Body of pancreas (tissue), 4 donors: Measurements from ENCODE around the gene NR3C2. TPM values are rescaled to one million over a fixed set of nuclear protein-coding genes. Genes with fewer than 3 reads are reported as not detected.

Experiments used
- ATAC-seq: fragments of 150-250 bp; one replicate; pipeline ENCODE4 v1.9.1; 2016
- DNase-seq, 4 donors: peaks; one replicate each; pipeline ENCODE4 v3.0.0-alpha.2; 2019
- H3K27ac ChIP-seq, 4 donors: fragments of 200-600 bp; sonication (generic); 1 replicate in 3 of 4; 2 replicates in 1 of 4; pipeline versions ENCODE4 v1.5.1 to v1.6.1; 2016 to 2019; ENCODE audit warnings: mild to moderate bottlenecking in 1 of 4, mixed read lengths in 1 of 4, moderate library complexity in 1 of 4
- H3K27me3 ChIP-seq, 2 donors: fragments of 200-600 bp; sonication (generic); one replicate each; pipeline ENCODE4 v1.6.0; 2016; ENCODE audit warnings: mild to moderate bottlenecking in 1 of 2
- H3K36me3 ChIP-seq, 2 donors: fragments of 200-600 bp; sonication (generic); replicated peaks in 1 of 2; 2 replicates each; pipeline ENCODE4 v1.5.1; 2016; ENCODE audit warnings: low read depth in 2 of 2; ENCODE audit not compliant: insufficient read depth in 1 of 2
- H3K4me1 ChIP-seq: fragments of 200-600 bp; sonication (generic); one replicate; pipeline ENCODE4 v1.6.0; 2016
- H3K4me3 ChIP-seq, 2 donors: fragments of 200-600 bp; sonication (generic); 1 replicate in 1 of 2; 2 replicates in 1 of 2; pipeline ENCODE4 v1.5.1; 2016 to 2019
- H3K9me3 ChIP-seq, 3 donors: fragments of 200-600 bp; sonication (generic); 1 replicate in 2 of 3; 2 replicates in 1 of 3; pipeline ENCODE4 v1.5.1; 2016
- CTCF ChIP-seq, 7 experiments: fragments of 450-650 bp in 4 of 7; fragments of 200-600 bp in 3 of 7; sonication (generic) in 3 of 7; IDR thresholded peaks; one replicate each; pipeline ENCODE4 v1.5.1; 2016 to 2019; ENCODE audit warnings: antibody characterized with exemption in 7 of 7
- POLR2A ChIP-seq, 3 donors: fragments of 450-650 bp; IDR thresholded peaks; one replicate each; pipeline ENCODE4 v1.6.1; 2016; ENCODE audit warnings: antibody characterized with exemption in 3 of 3, mild to moderate bottlenecking in 2 of 3
- WGBS, 2 donors: methylation state at CpG; one replicate each; pipeline ENCODE4 v1.1.5; 2017; 5-methylcytosine and 5-hydroxymethylcytosine counted together
- intact Hi-C: fragments of 100-400 bp; cut with DNase I; formaldehyde crosslinking; loops from one replicate; pipeline ENCODE4 v1.15.1; 2023
- total RNA-seq, 2 donors: library from RNA; depleted of rRNA; stranded (reverse); fragments of >200 nt; gene quantifications; one replicate each; pipeline ENCODE4 v1.1.0, GENCODE V29; 2016

The NR3C2 gene
- total RNA-seq, 2 donors from 2014 or later: 14.8 to 18.8 TPM

- DNase-seq (no peak), ATAC-seq (no peak)
- Histone ChIP-seq H3K4me1 (peaks cover 6% of the 10 kb centered on the region), H3K4me3 (no peak overlapping the region), H3K36me3 (no peaks in the 10 kb centered on the region), H3K27me3 (no peaks in the 10 kb centered on the region), H3K27ac (no peak overlapping the region), H3K9me3 (no peaks in the 10 kb centered on the region)
- WGBS, 2 donors: 83 to 97% methylated on average over 5 to 6 of the region's 6 CpGs
- intact Hi-C loops: no loop called here
- TF ChIP-seq POLR2A (IDR thresholded peaks at IDR 0.05): no peak
- TF ChIP-seq CTCF (IDR thresholded peaks at IDR 0.05): no peak
Observed at GRCh38 chr4:148067301-148067916, 374.8 kb downstream of the NR3C2 start.

GRCh38 chr4:148065075-148065474 lies 377.1 kb downstream of the NR3C2 start:
- Histone ChIP-seq H3K27ac (no peak overlapping the region), H3K36me3 (no peaks in the 10 kb centered on the region), H3K4me3 (no peak overlapping the region), H3K4me1 (peaks cover 10% of the 10 kb centered on the region), H3K9me3 (no peaks in the 10 kb centered on the region), H3K27me3 (no peaks in the 10 kb centered on the region)
- TF ChIP-seq CTCF (IDR thresholded peaks at IDR 0.05) (no peak), POLR2A (IDR thresholded peaks at IDR 0.05) (no peak)
- no peak for DNase-seq
- intact Hi-C loops: no loop called here
- 76 to 86% methylated on average over 5 of the region's 5 CpGs for WGBS, 2 donors
- no peak for ATAC-seq

GRCh38 chr4:148064451-148064850 lies 377.8 kb downstream of the NR3C2 start:
- no peak for DNase-seq
- 93% methylated on average over 9 of the region's 9 CpGs for WGBS, 2 donors

GRCh38 chr4:148062301-148062950 lies 379.8 kb downstream of the NR3C2 start:
- Histone ChIP-seq H3K27me3 (no peaks in the 10 kb centered on the region), H3K27ac (no peak overlapping the region), H3K36me3 (no peaks in the 10 kb centered on the region), H3K4me3 (no peak overlapping the region), H3K9me3 (no peaks in the 10 kb centered on the region), H3K4me1 (peaks cover 12% of the 10 kb centered on the region)
- DNase-seq (no peak), ATAC-seq (no peak)
- intact Hi-C loops: no loop called here
- TF ChIP-seq CTCF (IDR thresholded peaks at IDR 0.05): no peak
- no peak for TF ChIP-seq POLR2A (IDR thresholded peaks at IDR 0.05)
- WGBS, 2 donors: 89 to 93% methylated on average over 10 of the region's 10 CpGs

More at GRCh38 chr4:148064451-148064850, 377.8 kb downstream of the NR3C2 start:
- Histone ChIP-seq H3K27ac (no peak overlapping the region), H3K4me1 (peaks cover 10% of the 10 kb centered on the region), H3K9me3 (no peaks in the 10 kb centered on the region), H3K27me3 (no peaks in the 10 kb centered on the region), H3K4me3 (no peak overlapping the region), H3K36me3 (no peaks in the 10 kb centered on the region)
- no peak for ATAC-seq
- intact Hi-C loops: no loop called here
- no peak for TF ChIP-seq POLR2A (IDR thresholded peaks at IDR 0.05)
- no peak for TF ChIP-seq CTCF (IDR thresholded peaks at IDR 0.05)

- WGBS, 2 donors: 50 to 67% methylated on average over 8 of the region's 8 CpGs
- Histone ChIP-seq H3K9me3 (no peaks in the 10 kb centered on the region), H3K27me3 (no peaks in the 10 kb centered on the region), H3K4me3 (no peak overlapping the region), H3K27ac (no peak overlapping the region), H3K4me1 (peaks cover 12% of the 10 kb centered on the region), H3K36me3 (no peaks in the 10 kb centered on the region)
- no peak for DNase-seq
- no peak for ATAC-seq
- TF ChIP-seq CTCF (IDR thresholded peaks at IDR 0.05) (no peak), POLR2A (IDR thresholded peaks at IDR 0.05) (no peak)
- intact Hi-C loops: no loop called here
Observed at GRCh38 chr4:148061795-148062194, 380.4 kb downstream of the NR3C2 start.
